ENCODE measurements around the gene TAS2R13. TPM values are rescaled to one million over a fixed set of nuclear protein-coding genes. Genes with fewer than 3 reads are reported as not detected.

TAS2R13 gene
- total and polyA plus RNA-seq, 2 of the 4 experiments (the other 2 are of a cell fraction), result 0.03 to 0.90 TPM

DNA sequence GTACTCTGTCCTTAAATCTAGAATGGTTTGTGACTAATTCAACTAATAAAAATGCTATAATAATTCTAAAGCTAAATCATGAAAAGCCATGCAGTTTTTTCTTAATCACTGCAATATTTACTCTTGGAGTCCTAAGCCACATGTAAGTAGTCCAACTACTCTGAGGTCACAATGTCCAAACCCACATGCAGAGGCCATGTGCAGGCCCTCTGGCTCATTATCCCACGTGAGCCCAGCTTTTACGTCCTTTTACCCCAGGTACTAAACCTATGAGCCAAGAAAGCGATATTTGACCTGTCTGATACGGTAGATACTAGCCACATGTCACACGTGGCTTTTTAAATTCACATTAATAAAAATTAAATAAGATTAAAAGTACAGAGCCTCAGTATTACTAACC is 12.5 kb downstream of the TAS2R13 start:
- intact Hi-C loops (cut with micrococcal nuclease), result no loop called here
- no TSS peak for BruUV-seq (replicated peaks)

More for the DNA sequence above, 12.5 kb downstream of the TAS2R13 start:
- H2BK120ac ChIP-seq (ENCODE audit: low read depth, low read length), result no peak overlapping the region
- no peaks in the 10 kb centered on the region for H3K4me1 ChIP-seq (ENCODE audit: control insufficient read depth, insufficient read depth, low read length)
- H4K20me1 ChIP-seq (ENCODE audit: insufficient read depth, low read length), result no peaks in the 10 kb centered on the region
- no peak for ATAC-seq (ENCODE audit: low read depth)
- H2AK5ac ChIP-seq (ENCODE audit: low read depth, low read length), result no peak overlapping the region
- H3K14ac ChIP-seq (replicated peaks; ENCODE audit: low read depth, low read length), result no peak overlapping the region
- H3K27me3 ChIP-seq (ENCODE audit: control insufficient read depth, insufficient read depth, low read length), result no peaks in the 10 kb centered on the region
- H2BK15ac ChIP-seq (ENCODE audit: low read depth, low read length), result no peak overlapping the region
- TF ChIP-seq CHD1 (IDR thresholded peaks at IDR 0.05; ENCODE audit: low read depth, low read length) (no peak), RCOR1 (IDR thresholded peaks at IDR 0.05; ENCODE audit: insufficient replicate concordance, low read length) (no peak), MAZ (IDR thresholded peaks at IDR 0.05; ENCODE audit: borderline replicate concordance, low read depth, low read length) (no peak), NFE2L2 (IDR thresholded peaks at IDR 0.05; ENCODE audit: low read depth, low read length) (no peak), CEBPB (IDR thresholded peaks at IDR 0.05; ENCODE audit: low read depth, low read length) (no peak), MXI1 (IDR thresholded peaks at IDR 0.05; ENCODE audit: borderline replicate concordance, low read depth, low read length) (no peak), SMC3 (IDR thresholded peaks at IDR 0.05; ENCODE audit: low read depth, low read length) (no peak)
- TF ChIP-seq, protein P1, sequence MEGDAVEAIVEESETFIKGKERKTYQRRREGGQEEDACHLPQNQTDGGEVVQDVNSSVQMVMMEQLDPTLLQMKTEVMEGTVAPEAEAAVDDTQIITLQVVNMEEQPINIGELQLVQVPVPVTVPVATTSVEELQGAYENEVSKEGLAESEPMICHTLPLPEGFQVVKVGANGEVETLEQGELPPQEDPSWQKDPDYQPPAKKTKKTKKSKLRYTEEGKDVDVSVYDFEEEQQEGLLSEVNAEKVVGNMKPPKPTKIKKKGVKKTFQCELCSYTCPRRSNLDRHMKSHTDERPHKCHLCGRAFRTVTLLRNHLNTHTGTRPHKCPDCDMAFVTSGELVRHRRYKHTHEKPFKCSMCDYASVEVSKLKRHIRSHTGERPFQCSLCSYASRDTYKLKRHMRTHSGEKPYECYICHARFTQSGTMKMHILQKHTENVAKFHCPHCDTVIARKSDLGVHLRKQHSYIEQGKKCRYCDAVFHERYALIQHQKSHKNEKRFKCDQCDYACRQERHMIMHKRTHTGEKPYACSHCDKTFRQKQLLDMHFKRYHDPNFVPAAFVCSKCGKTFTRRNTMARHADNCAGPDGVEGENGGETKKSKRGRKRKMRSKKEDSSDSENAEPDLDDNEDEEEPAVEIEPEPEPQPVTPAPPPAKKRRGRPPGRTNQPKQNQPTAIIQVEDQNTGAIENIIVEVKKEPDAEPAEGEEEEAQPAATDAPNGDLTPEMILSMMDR (conservative IDR thresholded peaks at IDR 0.05; ENCODE audit: low read depth, low read length), result no peak
- H3K4me3 ChIP-seq (ENCODE audit: insufficient read depth, low read depth, low read length), result no peak overlapping the region
- ChIA-PET POLR2A (ENCODE audit: unreplicated experiment) (interaction anchor here (0.6 kb wide), 1 partner anchor 11 kb away, joined by 3 read pairs; no protein-coding TSS in a partner anchor), CTCF (interaction anchor here (0.6 kb wide), 2 partner anchors 16 to 298 kb away, joined by 4 to 6 read pairs; no protein-coding TSS in a partner anchor)
- in situ Hi-C loops (cut with MboI; ENCODE audit: low sequenced_read_pairs), result no loop called here
- no peak overlapping the region for H3K18ac ChIP-seq (ENCODE audit: low read depth, low read length)
- no peak overlapping the region for H3K9ac ChIP-seq (ENCODE audit: low read depth, low read length)
- no peak overlapping the region for H3K56ac ChIP-seq (ENCODE audit: extremely low read depth, insufficient read depth, low read length)
- no peak overlapping the region for H3K4me2 ChIP-seq (ENCODE audit: low read depth, low read length)
- H3K27ac ChIP-seq (ENCODE audit: insufficient read depth, low read length), result no peak overlapping the region
- no peak for DNase-seq
- no peak overlapping the region for H4K8ac ChIP-seq (ENCODE audit: low read depth in 2 of 2, low read length in 2 of 2)
- H3K9me3 ChIP-seq (ENCODE audit: control insufficient read depth, insufficient read depth, low read length), result no peaks in the 10 kb centered on the region
- H3K9me1 ChIP-seq (ENCODE audit: insufficient read depth, low read length), result no peaks in the 10 kb centered on the region
- peaks cover 0 to 7% of the 10 kb centered on the region in 2 experiments; a peak in 1 of 4 replicates for H3K79me1 ChIP-seq (ENCODE audit: low read depth in 1 of 2, low read length in 2 of 2)
- no CpG with 5 or more reads among the region's 5 CpGs for WGBS, 2 experiments (ENCODE audit: extremely low coverage in 2 of 2, insufficient read length in 1 of 2)
- no peak overlapping the region for H2AK9ac ChIP-seq (replicated peaks; ENCODE audit: low read depth, low read length, poor library complexity)
- no peak overlapping the region for H2BK20ac ChIP-seq (ENCODE audit: low read depth, low read length)
- H2AFZ ChIP-seq (replicated peaks; ENCODE audit: low read length, poor library complexity), result no peak overlapping the region
- H2BK5ac ChIP-seq (ENCODE audit: low read depth, low read length, poor library complexity, severe bottlenecking), result no peak overlapping the region
- H3K4ac ChIP-seq (ENCODE audit: low read depth, low read length), result no peak overlapping the region
- H4K5ac ChIP-seq (ENCODE audit: low read depth, low read length), result no peak overlapping the region
- H3K23ac ChIP-seq (ENCODE audit: low read depth, low read length), result no peak overlapping the region
- no peak overlapping the region for H4K91ac ChIP-seq (ENCODE audit: insufficient read depth, low read depth, low read length)
- H3K36me3 ChIP-seq (ENCODE audit: control insufficient read depth, insufficient read depth, low read length), result no peaks in the 10 kb centered on the region
- dilution Hi-C loops (cut with HindIII; ENCODE audit: low sequenced_read_pairs, unreplicated experiment), result no loop called here

All from IMR-90 (cell line).